IPS DF 6.9 (cell line): ENCODE measurements around the gene MPND.

ENCODE experiments used
- DNase-seq: peaks from one replicate; pipeline ENCODE4 v3.0.0-alpha.2; 2013; ENCODE audit warnings: low read depth, low spot score
- H3K27ac ChIP-seq: one replicate; pipeline ENCODE4 v1.5.1; 2013; ENCODE audit warnings: low read length, control low read depth
- H3K27me3 ChIP-seq: 2 replicates; pipeline ENCODE4 v1.6.1; 2013; ENCODE audit warnings: mild to moderate bottlenecking, low read length; ENCODE audit not compliant: control insufficient read depth, insufficient read depth
- H3K36me3 ChIP-seq: 2 replicates; pipeline ENCODE4 v1.6.1; 2013; ENCODE audit warnings: low read length; ENCODE audit not compliant: control insufficient read depth, insufficient read depth
- H3K4me1 ChIP-seq: 2 replicates; pipeline ENCODE4 v1.6.1; 2013; ENCODE audit warnings: low read length; ENCODE audit not compliant: control insufficient read depth, insufficient read depth
- H3K4me3 ChIP-seq: 2 replicates; pipeline ENCODE4 v1.5.1; 2013; ENCODE audit warnings: mild to moderate bottlenecking, low read length
- H3K9me3 ChIP-seq: 2 replicates; pipeline ENCODE4 v1.6.1; 2013; ENCODE audit warnings: low read length, inconsistent platforms; ENCODE audit not compliant: control insufficient read depth, insufficient read depth
- WGBS: extraction: QIAGEN DNeasy Blood & Tissue Kit; methylation state at CpG from one replicate; pipeline ENCODE4 v1.1.7; 2013; ENCODE audit warnings: mixed read lengths, missing lambda C conversion rate; ENCODE audit not compliant: insufficient read length, insufficient coverage; 5-methylcytosine and 5-hydroxymethylcytosine counted together

MPND gene

DNA sequence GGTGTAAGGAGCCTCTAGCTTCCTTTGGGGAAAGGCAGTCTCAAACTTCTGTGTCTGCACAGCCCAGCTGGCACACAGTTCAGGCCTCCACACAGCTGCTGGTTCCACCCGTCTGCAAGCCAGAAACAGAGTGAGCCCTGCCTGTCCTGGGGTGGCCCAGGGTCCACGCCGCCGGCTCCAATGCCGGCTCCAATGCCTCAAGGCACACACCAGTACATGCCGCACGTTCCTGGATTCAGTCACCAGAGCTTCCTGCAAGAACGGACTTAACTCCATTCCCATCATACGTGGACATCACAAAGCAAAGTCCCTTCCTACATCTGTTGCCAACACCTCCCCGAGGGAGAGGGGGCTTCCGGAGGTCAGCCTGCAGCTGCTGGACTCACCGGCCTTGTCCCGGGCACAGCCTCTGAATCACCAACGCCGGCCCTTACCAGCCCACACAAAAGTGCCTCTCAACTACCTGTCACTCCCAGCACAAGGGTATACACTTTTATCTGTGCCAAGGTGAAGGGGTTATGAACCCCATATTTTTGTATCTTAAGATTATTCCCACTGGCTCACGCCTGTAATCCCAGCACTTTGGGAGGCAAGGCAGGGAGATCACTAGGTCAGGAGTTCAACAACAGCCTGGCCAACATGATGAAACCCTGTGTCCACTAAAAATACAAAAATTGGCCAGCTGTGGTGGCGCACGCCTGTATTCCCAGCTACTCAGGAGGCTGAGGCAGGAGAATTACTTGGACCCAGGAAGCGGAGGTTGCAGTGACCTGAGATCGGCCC lies 48.5 kb downstream of the MPND start:
- Histone ChIP-seq H3K27me3 (no peaks in the 10 kb centered on the region), H3K36me3 (no peaks in the 10 kb centered on the region; the same call in 1 of the 2 replicates), H3K4me3 (no peak overlapping the region), H3K9me3 (no peaks in the 10 kb centered on the region), H3K27ac (no peak overlapping the region), H3K4me1 (peaks cover 13% of the 10 kb centered on the region)
- DNase-seq = no peak
- WGBS = no CpG with 5 or more reads among the region's 20 CpGs

DNA sequence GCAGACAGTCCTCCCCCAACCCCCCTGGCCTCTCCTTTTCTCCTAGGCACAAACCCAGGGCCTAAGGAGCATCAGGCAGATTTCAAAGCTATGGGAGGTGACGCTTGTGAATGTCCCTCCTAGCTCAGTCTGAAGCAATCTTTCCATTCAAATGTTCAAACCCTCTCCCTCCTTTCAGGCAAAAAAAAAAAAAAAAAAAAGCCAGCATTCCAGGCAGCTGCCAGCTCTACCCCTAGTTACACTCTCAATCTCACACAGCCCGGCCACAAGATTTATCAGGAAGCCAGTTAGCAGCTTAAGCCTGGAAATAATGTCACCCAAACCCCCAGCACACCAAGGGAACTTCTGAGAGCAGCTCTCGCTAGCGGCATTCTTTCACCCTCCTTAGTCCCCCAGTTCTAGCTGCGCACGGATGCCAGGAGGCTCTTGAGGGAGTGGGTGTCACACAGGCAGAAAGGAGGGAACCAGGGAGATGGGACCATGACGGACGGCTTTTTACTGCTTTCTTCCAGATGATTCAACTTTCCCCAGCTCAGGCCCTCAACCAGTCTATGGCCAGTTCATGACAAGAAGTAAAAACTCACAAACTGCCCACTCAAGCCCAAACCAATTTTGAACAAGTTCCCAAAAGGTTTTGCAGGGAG lies 50.7 kb downstream of the MPND start:
- H3K27ac ChIP-seq = no peak overlapping the region
- H3K9me3 ChIP-seq = no peaks in the 10 kb centered on the region
- no peak for DNase-seq
- no peak overlapping the region for H3K4me3 ChIP-seq
- no peaks in the 10 kb centered on the region for H3K27me3 ChIP-seq
- no peaks in the 10 kb centered on the region; the same call in 1 of the 2 replicates for H3K36me3 ChIP-seq
- H3K4me1 ChIP-seq = peaks cover 11% of the 10 kb centered on the region
- WGBS = no CpG with 5 or more reads among the region's 8 CpGs

DNA sequence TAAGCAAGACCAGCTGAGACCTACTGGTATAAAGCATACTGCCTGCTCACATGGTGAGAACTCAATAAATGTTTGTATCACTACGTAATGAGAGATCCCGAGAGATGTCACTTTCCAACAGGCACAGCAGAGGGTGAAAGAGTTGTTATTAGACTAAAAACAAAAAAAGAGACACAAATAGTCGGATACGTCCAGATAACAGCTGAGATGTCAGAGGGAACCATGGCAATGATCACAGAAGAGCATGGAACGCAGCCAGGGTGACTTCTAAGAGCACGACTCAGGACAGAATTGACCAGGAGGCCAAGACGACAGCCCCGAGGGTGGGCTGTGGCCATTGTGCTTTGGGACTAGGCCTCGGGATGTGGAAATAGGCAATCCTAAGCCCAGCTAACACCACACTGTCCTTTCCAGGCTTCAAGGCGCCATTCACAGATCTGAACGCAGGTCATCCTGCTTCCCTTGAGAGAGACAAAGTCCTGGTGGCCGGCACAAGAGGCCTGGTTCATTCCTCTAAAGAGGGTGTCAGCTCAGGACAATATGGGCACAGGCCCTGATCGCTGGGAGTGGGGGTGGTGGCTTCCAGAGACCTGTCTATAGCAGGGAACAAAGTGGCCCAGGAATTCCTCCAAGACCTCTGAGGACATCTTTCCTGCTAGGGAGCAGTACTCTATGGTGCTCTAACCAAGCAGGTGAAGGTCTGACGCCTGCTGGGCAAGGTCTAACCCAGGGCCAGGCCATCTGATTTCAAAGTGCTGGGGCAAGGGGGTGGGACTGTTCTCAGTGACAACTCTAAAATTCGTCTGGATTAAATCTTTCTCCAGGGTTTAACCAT lies 53.8 kb downstream of the MPND start:
- H3K4me1 ChIP-seq = no peaks in the 10 kb centered on the region; the same call in 1 of the 2 replicates
- no peak for DNase-seq
- WGBS = no CpG with 5 or more reads among the region's 15 CpGs

GRCh38 chr19:4399812-4400134 lies 56.4 kb downstream of the MPND start:
- Histone ChIP-seq H3K4me3 (peak overlapping the region; percentile 73), H3K9me3 (no peaks in the 10 kb centered on the region), H3K27ac (no peak overlapping the region), H3K36me3 (no peaks in the 10 kb centered on the region; the same call in 1 of the 2 replicates), H3K4me1 (no peaks in the 10 kb centered on the region; the same call in 1 of the 2 replicates), H3K27me3 (no peaks in the 10 kb centered on the region)
- WGBS = no CpG with 5 or more reads among the region's 12 CpGs
- no peak for DNase-seq

More for the DNA sequence above, 53.8 kb downstream of the MPND start:
- no peaks in the 10 kb centered on the region for H3K9me3 ChIP-seq
- H3K4me3 ChIP-seq = no peak overlapping the region
- no peaks in the 10 kb centered on the region; the same call in 1 of the 2 replicates for H3K36me3 ChIP-seq
- H3K27me3 ChIP-seq = no peaks in the 10 kb centered on the region
- no peak overlapping the region for H3K27ac ChIP-seq

GRCh38 chr19:4400135-4400936 lies 57.0 kb downstream of the MPND start, which contains the start of gene SH3GL1:
TSS of gene SH3GL1 (minus strand) at chr19:4400547. CDS start at chr19:4400368, 179 bp downstream.
- WGBS = no CpG with 5 or more reads among the region's 90 CpGs
- no peak for DNase-seq
- Histone ChIP-seq H3K9me3 (no peaks in the 10 kb centered on the region), H3K27ac (no peak within 1 kb of the TSS), H3K4me1 (no peaks in the 10 kb centered on the region; the same call in 1 of the 2 replicates), H3K36me3 (no peaks in the 10 kb centered on the region; the same call in 1 of the 2 replicates), H3K27me3 (no peaks in the 10 kb centered on the region), H3K4me3 (peak within 1 kb of the TSS; percentile 73)

DNA sequence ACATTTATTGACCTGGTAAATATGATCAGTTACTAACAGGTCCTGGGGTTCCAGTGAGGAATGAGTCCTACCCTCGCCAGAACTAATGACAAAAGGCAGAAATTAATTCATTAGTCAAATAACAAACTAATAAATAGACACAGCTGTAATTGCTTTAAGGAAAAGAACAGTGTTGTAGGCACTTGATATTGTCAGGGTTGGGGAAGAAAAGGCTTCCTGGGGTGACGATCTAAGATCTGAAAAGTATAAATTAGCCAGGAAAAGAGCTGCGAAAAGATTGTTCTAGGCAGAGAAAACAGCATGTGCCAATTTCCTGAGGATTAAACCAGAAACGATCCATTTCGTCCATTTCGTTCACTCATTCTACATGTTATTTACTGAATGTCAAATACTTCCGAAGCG lies 58.4 kb downstream of the MPND start:
- H3K36me3 ChIP-seq = no peaks in the 10 kb centered on the region
- no peaks in the 10 kb centered on the region; the same call in 1 of the 2 replicates for H3K4me1 ChIP-seq
- no CpG with 5 or more reads among the region's 8 CpGs for WGBS
- no peak overlapping the region for H3K27ac ChIP-seq
- no peaks in the 10 kb centered on the region for H3K9me3 ChIP-seq
- H3K4me3 ChIP-seq = no peak overlapping the region; the same call in 1 of the 2 replicates
- H3K27me3 ChIP-seq = no peaks in the 10 kb centered on the region
- DNase-seq = no peak

- Histone ChIP-seq H3K27ac (no peak within 1 kb of the TSS), H3K4me3 (peak within 1 kb of the TSS; percentile 88), H3K4me1 (no peaks in the 10 kb centered on the region; the same call in 1 of the 2 replicates), H3K36me3 (no peaks in the 10 kb centered on the region), H3K27me3 (no peaks in the 10 kb centered on the region), H3K9me3 (no peaks in the 10 kb centered on the region)
- no CpG with 5 or more reads among the region's 84 CpGs for WGBS
- DNase-seq = peak; percentile 100
Observed at GRCh38 chr19:4402171-4403004, 59.0 kb downstream of the MPND start, which contains the start of gene CHAF1A. TSS of gene CHAF1A (plus strand) at chr19:4402640. CDS start at chr19:4402763, 123 bp downstream.

DNA sequence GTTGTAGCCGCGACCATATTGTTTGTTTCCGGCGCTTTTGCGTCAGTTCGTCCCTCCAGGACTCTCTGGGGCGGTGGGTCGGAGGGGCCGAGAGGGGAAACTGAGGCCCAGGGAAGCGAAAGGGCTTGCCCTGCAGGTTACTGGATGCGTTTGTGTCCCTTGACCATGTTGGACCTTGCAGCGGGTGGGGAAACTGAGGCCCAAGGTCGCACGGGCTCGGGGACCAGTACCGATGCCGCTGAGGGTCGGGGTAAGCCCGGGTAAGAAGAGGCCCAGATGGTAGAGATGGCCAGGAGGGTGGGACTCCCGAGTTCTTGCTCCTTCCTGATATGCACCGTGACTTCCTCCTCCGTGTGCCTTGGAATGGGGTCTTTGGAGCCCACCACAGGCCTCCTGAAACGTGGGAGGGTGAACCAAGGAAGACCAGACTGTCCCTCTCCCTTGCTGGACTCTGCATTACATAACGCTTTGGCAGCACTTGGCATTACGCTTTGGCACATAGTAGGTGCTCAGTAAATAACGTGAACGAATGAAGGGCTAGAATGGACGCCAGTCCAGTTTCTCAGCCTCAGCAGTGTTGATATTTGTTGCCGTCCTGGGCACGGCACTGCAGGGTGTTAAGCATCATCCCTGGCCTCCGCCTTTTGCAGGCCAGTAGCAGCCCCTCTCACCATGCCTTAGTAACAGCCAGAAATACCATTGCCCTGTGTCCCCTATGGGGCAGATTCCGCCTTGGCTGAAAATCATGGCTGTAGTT lies 59.8 kb downstream of the MPND start:
- no CpG with 5 or more reads among the region's 32 CpGs for whole genome bisulfite sequencing
- no peaks in the 10 kb centered on the region for H3K36me3 ChIP-seq
- no peaks in the 10 kb centered on the region for H3K9me3 ChIP-seq
- DNase-seq = no peak
- no peaks in the 10 kb centered on the region for H3K27me3 ChIP-seq
- no peaks in the 10 kb centered on the region; the same call in 1 of the 2 replicates for H3K4me1 ChIP-seq
- H3K4me3 ChIP-seq = peak overlapping the region; percentile 88
- no peak overlapping the region for H3K27ac ChIP-seq
